CD14-positive monocyte (primary cell): ENCODE measurements around the gene ZFHX2. TPM values are rescaled to one million over a fixed set of nuclear protein-coding genes. Genes with fewer than 3 reads are reported as not detected.

Source experiments
- DNase-seq, 3 donors: peaks; one replicate each; pipeline ENCODE4 v3.0.0-alpha.2; 2011 to 2022
- H2AFZ ChIP-seq: 2 replicates; pipeline ENCODE4 v1.6.0; 2012; ENCODE audit warnings: mild to moderate bottlenecking, low read depth, low read length, inconsistent platforms; ENCODE audit not compliant: insufficient read depth, poor library complexity, severe bottlenecking
- H3K27ac ChIP-seq, 2 donors: 1 replicate in 1 of 2; 2 replicates in 1 of 2; pipeline ENCODE4 v1.5.1; 2012 to 2013; ENCODE audit warnings: low read length in 2 of 2, control low read depth in 1 of 2, inconsistent platforms in 1 of 2, low read depth in 1 of 2, mild to moderate bottlenecking in 1 of 2
- H3K27me3 ChIP-seq, 2 donors: one replicate each; pipeline versions ENCODE4 v1.6.0 to v1.6.1; 2011 to 2013; ENCODE audit warnings: low read length in 2 of 2; ENCODE audit not compliant: control insufficient read depth in 2 of 2, insufficient read depth in 2 of 2
- H3K36me3 ChIP-seq, 2 donors: replicated peaks in 1 of 2; 1 replicate in 1 of 2; 2 replicates in 1 of 2; pipeline versions ENCODE4 v1.5.1 to v1.6.1; 2012 to 2013; ENCODE audit warnings: low read length in 2 of 2, control low read depth in 1 of 2, inconsistent platforms in 1 of 2, mild to moderate bottlenecking in 1 of 2; ENCODE audit not compliant: insufficient read depth in 2 of 2, control insufficient read depth in 1 of 2
- H3K4me1 ChIP-seq, 2 donors: 1 replicate in 1 of 2; 2 replicates in 1 of 2; pipeline versions ENCODE4 v1.5.1 to v1.6.1; 2012 to 2013; ENCODE audit warnings: low read length in 2 of 2, control low read depth in 1 of 2, inconsistent platforms in 1 of 2, mild to moderate bottlenecking in 1 of 2, moderate library complexity in 1 of 2; ENCODE audit not compliant: insufficient read depth in 2 of 2, control insufficient read depth in 1 of 2
- H3K4me2 ChIP-seq: replicated peaks from 2 replicates; pipeline ENCODE3; 2012; ENCODE audit warnings: low read length, moderate library complexity, mild to moderate bottlenecking; ENCODE audit not compliant: poor library complexity, severe bottlenecking; ENCODE audit errors: extremely low read depth
- H3K4me3 ChIP-seq, 3 experiments: fragments of 200-600 bp in 1 of 3; sonication (generic) in 1 of 3; replicated peaks in 1 of 3; 1 replicate in 2 of 3; 2 replicates in 1 of 3; pipeline ENCODE4 v1.5.1; 2011 to 2013; ENCODE audit warnings: low read length in 3 of 3, mild to moderate bottlenecking in 3 of 3, control low read depth in 2 of 3, low read depth in 2 of 3, inconsistent platforms in 1 of 3, moderate library complexity in 1 of 3
- H3K79me2 ChIP-seq: 2 replicates; pipeline ENCODE4 v1.6.0; 2012; ENCODE audit warnings: mild to moderate bottlenecking, control low read depth, inconsistent platforms, low read length, moderate library complexity; ENCODE audit not compliant: insufficient read depth
- H3K9ac ChIP-seq: 2 replicates; pipeline ENCODE4 v1.6.0; 2017; ENCODE audit warnings: low read length, mild to moderate bottlenecking; ENCODE audit not compliant: insufficient read depth, poor library complexity, severe bottlenecking
- H3K9me3 ChIP-seq, 2 donors: replicated peaks in 1 of 2; 1 replicate in 1 of 2; 2 replicates in 1 of 2; pipeline versions ENCODE4 v1.5.1 to v1.6.1; 2012 to 2013; ENCODE audit warnings: low read length in 2 of 2, control low read depth in 1 of 2; ENCODE audit not compliant: control insufficient read depth in 1 of 2, insufficient read depth in 1 of 2
- H4K20me1 ChIP-seq: 2 replicates; pipeline ENCODE4 v1.6.0; 2012; ENCODE audit warnings: mild to moderate bottlenecking, low read length, control low read depth, moderate library complexity; ENCODE audit not compliant: insufficient read depth
- H3K27ac Mint-ChIP-seq, 7 donors: one replicate each; pipeline ENCODE4 v1.8.0; 2020; ENCODE audit warnings: mild to moderate bottlenecking in 7 of 7, mixed read lengths in 7 of 7, moderate library complexity in 6 of 7, inconsistent platforms in 2 of 7
- H3K27me3 Mint-ChIP-seq, 3 donors: one replicate each; pipeline ENCODE4 v1.8.0; 2021 to 2022; ENCODE audit warnings: low read depth in 3 of 3, mild to moderate bottlenecking in 3 of 3, mixed read lengths in 3 of 3, moderate library complexity in 3 of 3, inconsistent platforms in 1 of 3
- H3K36me3 Mint-ChIP-seq, 2 donors: one replicate each; pipeline ENCODE4 v1.8.0; 2020; ENCODE audit warnings: mixed read lengths in 2 of 2, inconsistent platforms in 1 of 2, mild to moderate bottlenecking in 1 of 2
- H3K4me1 Mint-ChIP-seq: one replicate; pipeline ENCODE4 v1.8.0; 2020; ENCODE audit warnings: mild to moderate bottlenecking, mixed read lengths
- H3K4me3 Mint-ChIP-seq, 2 donors: one replicate each; pipeline ENCODE4 v1.8.0; 2020; ENCODE audit warnings: mild to moderate bottlenecking in 2 of 2, mixed read lengths in 2 of 2, moderate library complexity in 1 of 2
- H3K9me3 Mint-ChIP-seq, 7 donors: one replicate each; pipeline ENCODE4 v1.8.0; 2020 to 2022; ENCODE audit warnings: mixed read lengths in 7 of 7, mild to moderate bottlenecking in 6 of 7, moderate library complexity in 6 of 7, inconsistent platforms in 2 of 7
- CTCF ChIP-seq: fragments of 200-600 bp; IDR thresholded peaks from one replicate; pipeline ENCODE4 v1.8.0; 2022; ENCODE audit warnings: antibody characterized with exemption, mild to moderate bottlenecking
- WGBS: methylation state at CpG from one replicate; pipeline ENCODE4 v1.1.5; 2013; ENCODE audit warnings: missing lambda C conversion rate; ENCODE audit not compliant: insufficient coverage; 5-methylcytosine and 5-hydroxymethylcytosine counted together
- intact Hi-C, 2 donors: fragments of 100-400 bp; cut with micrococcal nuclease; formaldehyde crosslinking; loops; one replicate each; pipeline versions ENCODE4 v1.15.0 to v1.15.1; 2023
- polyA plus RNA-seq, 3 donors: library from polyadenylated mRNA; depleted of rRNA in 1 of 3; unstranded in 2 of 3; stranded (reverse) in 1 of 3; fragments of 300-500 nt in 2 of 3; fragments of >200 nt in 1 of 3; fragmentation: Illumina TruSeq in 2 of 3; gene quantifications; 1 replicate in 2 of 3; 2 replicates in 1 of 3; pipeline ENCODE4 v1.2.3, GENCODE V29; 2012 to 2021

The ZFHX2 gene
- polyA plus RNA-seq, 3 donors: 0.01 to 0.07 TPM; not detected in 1

- Mint-ChIP-seq H3K36me3 (peaks cover 0 to 1% of the 10 kb centered on the region in 2 donors), H3K27ac (no peak overlapping the region), H3K27me3 (peaks cover 1 to 8% (median 2%) of the 10 kb centered on the region in 3 donors), H3K4me1 (peaks cover 6% of the 10 kb centered on the region), H3K9me3 (no peaks in the 10 kb centered on the region), H3K4me3 (no peak overlapping the region)
- no peaks in the 10 kb centered on the region for H3K4me1 ChIP-seq
- H3K27me3 ChIP-seq: no peaks in the 10 kb centered on the region
- no peak overlapping the region for H3K4me2 ChIP-seq
- WGBS: 100% methylated on average over 2 of the region's 3 CpGs
- no peak overlapping the region for H3K27ac ChIP-seq
- intact Hi-C loops: no loop called here
- no peak for DNase-seq
- TF ChIP-seq CTCF: no peak
- H3K79me2 ChIP-seq: no peaks in the 10 kb centered on the region
- no peaks in the 10 kb centered on the region for H4K20me1 ChIP-seq
- H3K9ac ChIP-seq: no peak overlapping the region
- H3K36me3 ChIP-seq: no peaks in the 10 kb centered on the region
- no peak overlapping the region for H2AFZ ChIP-seq
- no peaks in the 10 kb centered on the region for H3K9me3 ChIP-seq
- H3K4me3 ChIP-seq: no peak overlapping the region
Observed at GRCh38 chr14:23514644-23514957, 37.0 kb downstream of the ZFHX2 start.

- Mint-ChIP-seq H3K4me3 (no peak overlapping the region), H3K36me3 (peaks cover 0 to 3% of the 10 kb centered on the region in 2 donors), H3K9me3 (no peaks in the 10 kb centered on the region), H3K27me3 (peaks cover 1 to 8% (median 2%) of the 10 kb centered on the region in 3 donors), H3K4me1 (peaks cover 6% of the 10 kb centered on the region), H3K27ac (no peak overlapping the region)
- Histone ChIP-seq H3K4me2 (no peak overlapping the region), H4K20me1 (no peaks in the 10 kb centered on the region), H3K27ac (no peak overlapping the region), H3K36me3 (no peaks in the 10 kb centered on the region), H3K9ac (no peak overlapping the region), H2AFZ (no peak overlapping the region), H3K9me3 (no peaks in the 10 kb centered on the region), H3K79me2 (no peaks in the 10 kb centered on the region), H3K4me3 (no peak overlapping the region), H3K4me1 (no peaks in the 10 kb centered on the region), H3K27me3 (no peaks in the 10 kb centered on the region)
- no peak for DNase-seq
- intact Hi-C loops: no loop called here
- 89% methylated on average over 6 of the region's 8 CpGs for WGBS
- no peak for TF ChIP-seq CTCF
Observed at GRCh38 chr14:23513818-23514643, 37.5 kb downstream of the ZFHX2 start.
